GM23248 (cell line): ENCODE data around the gene YOD1. TPM values are rescaled to one million over a fixed set of nuclear protein-coding genes. Genes with fewer than 3 reads are reported as not detected.
"Not testable (repeated sequence)": the region's sequence is repeated elsewhere in the genome, so short reads cannot be mapped to it uniquely, and the experiment has no call there.

Experiments
- DNase-seq: peaks from one replicate; pipeline ENCODE4 v3.0.0-alpha.2; 2015
- H2AFZ ChIP-seq: fragments of 200-600 bp; sonication (generic); 2 replicates; pipeline ENCODE4 v1.6.1; 2016; ENCODE audit warnings: antibody characterized with exemption
- H3F3A ChIP-seq: fragments of 200-600 bp; sonication (generic); 2 replicates; pipeline ENCODE4 v1.6.1; 2016; ENCODE audit warnings: mild to moderate bottlenecking, antibody characterized with exemption, mixed run types; ENCODE audit not compliant: insufficient read depth
- H3K27ac ChIP-seq: fragments of 200-600 bp; sonication (generic); 2 replicates; pipeline ENCODE4 v1.5.1; 2016; ENCODE audit warnings: mild to moderate bottlenecking
- H3K27me3 ChIP-seq: fragments of 200-600 bp; sonication (generic); replicated peaks from 2 replicates; pipeline ENCODE4 v1.6.1; 2016; ENCODE audit warnings: mild to moderate bottlenecking; ENCODE audit not compliant: insufficient read depth
- H3K36me3 ChIP-seq: fragments of 200-600 bp; sonication (generic); 2 replicates; pipeline ENCODE4 v1.6.1; 2016; ENCODE audit warnings: low read depth, mild to moderate bottlenecking
- H3K4me1 ChIP-seq: fragments of 200-600 bp; sonication (generic); 2 replicates; pipeline ENCODE4 v1.6.1; 2016; ENCODE audit warnings: mild to moderate bottlenecking; ENCODE audit not compliant: insufficient read depth
- H3K4me2 ChIP-seq: fragments of 200-600 bp; sonication (generic); one replicate; pipeline ENCODE4 v1.6.1; 2016; ENCODE audit warnings: mild to moderate bottlenecking; ENCODE audit not compliant: unreplicated experiment
- H3K4me3 ChIP-seq: fragments of 200-600 bp; sonication (generic); 2 replicates; pipeline ENCODE4 v1.5.1; 2016; ENCODE audit warnings: mild to moderate bottlenecking
- H3K79me2 ChIP-seq: fragments of 200-600 bp; sonication (generic); 2 replicates; pipeline ENCODE4 v1.6.1; 2016; ENCODE audit warnings: mild to moderate bottlenecking; ENCODE audit not compliant: insufficient read depth
- H3K9ac ChIP-seq: fragments of 200-600 bp; sonication (generic); 2 replicates; pipeline ENCODE4 v1.6.1; 2016; ENCODE audit warnings: mild to moderate bottlenecking
- H3K9me2 ChIP-seq: fragments of 200-600 bp; sonication (generic); 2 replicates; pipeline ENCODE4 v1.6.1; 2016; ENCODE audit warnings: mixed run types, mild to moderate bottlenecking, moderate library complexity; ENCODE audit not compliant: insufficient read depth
- H3K9me3 ChIP-seq: fragments of 200-600 bp; sonication (generic); one replicate; pipeline ENCODE4 v1.6.1; 2017; ENCODE audit warnings: low read depth
- H4K20me1 ChIP-seq: fragments of 200-600 bp; sonication (generic); 2 replicates; pipeline ENCODE4 v1.6.0; 2016; ENCODE audit not compliant: insufficient read depth
- EZH2 ChIP-seq: fragments of 200-600 bp; sonication (generic); IDR thresholded peaks from 2 replicates; pipeline ENCODE4 v1.6.1; 2018; ENCODE audit warnings: antibody characterized with exemption, mild to moderate bottlenecking; ENCODE audit not compliant: insufficient read depth, poor library complexity, severe bottlenecking
- EZH2phosphoT487 ChIP-seq: fragments of 200-600 bp; sonication (generic); IDR thresholded peaks from 2 replicates; pipeline ENCODE4 v1.6.1; 2018; ENCODE audit warnings: antibody characterized with exemption, moderate library complexity, mild to moderate bottlenecking, low read depth; ENCODE audit not compliant: insufficient read depth
- WGBS, 2 experiments: methylation state at CpG; one replicate each; pipeline ENCODE4 v1.1.6; 2015 to 2017; ENCODE audit warnings: low lambda C conversion rate in 2 of 2, low coverage in 1 of 2; ENCODE audit errors: missing lambda C conversion rate in 2 of 2; 5-methylcytosine and 5-hydroxymethylcytosine counted together
- in situ Hi-C: fragments of 300-500 bp; cut with MboI; formaldehyde crosslinking; loops from 2 replicates; pipeline ENCODE4 v1.15.0; 2020
- polyA plus RNA-seq: library from polyadenylated mRNA; unstranded; fragments of >200 nt; fragmentation: Nextera tagmentation; extraction: Ambion mirVana; gene quantifications from 2 replicates; pipeline ENCODE4 v1.2.1, GENCODE V29; 2016
- total RNA-seq: library from RNA; depleted of rRNA; stranded (reverse); fragments of >200 nt; shearing (Covaris generic); gene quantifications from 2 replicates; pipeline ENCODE4 v1.2.3, GENCODE V29; 2014

YOD1 gene
- total and polyA plus RNA-seq, 2 experiments from 2014 or later, result 2.4 to 6.7 TPM

- peaks cover 28% of the 10 kb centered on the region for H3K36me3 ChIP-seq
- in situ Hi-C loops, result no loop called here
- H3K4me2 ChIP-seq, result peak overlapping the region; percentile 86
- DNase-seq, result no peak
- peak overlapping the region; percentile 93 for H3K9ac ChIP-seq
- peak overlapping the region; percentile 98 for H3K4me3 ChIP-seq
- no peaks in the 10 kb centered on the region for H3K9me2 ChIP-seq
- WGBS, 2 experiments, result 54 to 56% methylated on average over 8 of the region's 8 CpGs
- no peak for TF ChIP-seq EZH2phosphoT487
- TF ChIP-seq EZH2, result no peak
- no peaks in the 10 kb centered on the region; the same call in 1 of the 2 replicates for H4K20me1 ChIP-seq
- H2AFZ ChIP-seq, result no peak overlapping the region
- peaks cover 23% of the 10 kb centered on the region for H3F3A ChIP-seq
- H3K9me3 ChIP-seq, result no peaks in the 10 kb centered on the region
- peaks cover 62% of the 10 kb centered on the region for H3K79me2 ChIP-seq
- peak overlapping the region; percentile 94; the same call in 1 of the 2 replicates for H3K27ac ChIP-seq
- H3K4me1 ChIP-seq, result peaks cover 44% of the 10 kb centered on the region
- no peaks in the 10 kb centered on the region for H3K27me3 ChIP-seq
These were observed 1.5 kb downstream of the YOD1 start for GRCh38 chr1:207049514-207049913.

DNA sequence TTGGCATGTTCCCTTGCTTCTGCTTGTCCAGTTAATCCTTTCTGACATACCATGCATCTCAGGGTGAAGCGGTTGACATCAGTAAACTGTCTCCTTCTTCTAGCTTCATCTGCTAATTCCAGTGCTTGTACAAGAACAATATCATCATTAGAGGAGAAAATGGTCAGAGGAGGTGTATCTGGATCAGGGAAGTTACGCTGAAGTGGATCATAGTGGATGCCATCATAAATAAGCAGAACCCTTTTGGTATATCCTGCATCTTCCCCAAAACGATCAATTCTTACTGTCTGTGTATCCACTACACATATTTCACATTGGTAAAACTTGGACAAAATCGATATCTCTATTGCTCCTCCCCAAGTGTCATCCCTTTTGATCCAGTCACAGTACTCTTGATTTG lies 2.0 kb downstream of the YOD1 start:
- Histone ChIP-seq H3K27ac (no peak overlapping the region), H3K9ac (peak overlapping the region; percentile 93), H4K20me1 (no peaks in the 10 kb centered on the region; the same call in 1 of the 2 replicates), H3F3A (peaks cover 19% of the 10 kb centered on the region), H3K4me1 (peaks cover 44% of the 10 kb centered on the region), H3K27me3 (no peaks in the 10 kb centered on the region), H3K9me3 (no peaks in the 10 kb centered on the region), H3K36me3 (peaks cover 28% of the 10 kb centered on the region), H3K4me3 (peak overlapping the region; percentile 98; the same call in 1 of the 2 replicates), H3K79me2 (peaks cover 66% of the 10 kb centered on the region), H3K4me2 (peak overlapping the region; percentile 86), H3K9me2 (no peaks in the 10 kb centered on the region), H2AFZ (no peak overlapping the region)
- in situ Hi-C loops, result no loop called here
- TF ChIP-seq EZH2phosphoT487 (no peak), EZH2 (no peak)
- no peak for DNase-seq
- 81 to 88% methylated on average over 4 of the region's 4 CpGs for WGBS, 2 experiments

- no peak for DNase-seq
- H4K20me1 ChIP-seq, result no peaks in the 10 kb centered on the region; the same call in 1 of the 2 replicates
- H3K9ac ChIP-seq, result 0 out of 2 replicates have a peak overlapping the region, but pooled peaks have one; percentile 20
- H3F3A ChIP-seq, result peaks cover 22% of the 10 kb centered on the region
- no peak for TF ChIP-seq EZH2
- no peak for TF ChIP-seq EZH2phosphoT487
- 89 to 92% methylated on average over 6 of the region's 6 CpGs for WGBS, 2 experiments
- no peak overlapping the region for H2AFZ ChIP-seq
- H3K79me2 ChIP-seq, result peaks cover 66% of the 10 kb centered on the region
- H3K27me3 ChIP-seq, result no peaks in the 10 kb centered on the region
- H3K36me3 ChIP-seq, result peaks cover 28% of the 10 kb centered on the region
- no peak overlapping the region for H3K27ac ChIP-seq
- H3K4me1 ChIP-seq, result peaks cover 44% of the 10 kb centered on the region
- no peaks in the 10 kb centered on the region for H3K9me2 ChIP-seq
- H3K4me2 ChIP-seq, result no peak overlapping the region
- no peak overlapping the region for H3K4me3 ChIP-seq
- H3K9me3 ChIP-seq, result no peaks in the 10 kb centered on the region
- in situ Hi-C loops, result no loop called here
These were observed 3.0 kb downstream of the YOD1 start for GRCh38 chr1:207048041-207048440.

- Histone ChIP-seq H4K20me1 (no peaks in the 10 kb centered on the region; the same call in 1 of the 2 replicates), H3K27me3 (no peaks in the 10 kb centered on the region), H3K4me3 (no peak overlapping the region), H3K9me2 (no peaks in the 10 kb centered on the region), H3K4me1 (peaks cover 44% of the 10 kb centered on the region), H3F3A (peaks cover 21% of the 10 kb centered on the region), H3K36me3 (peaks cover 28% of the 10 kb centered on the region), H2AFZ (no peak overlapping the region), H3K4me2 (peak overlapping the region; percentile 1), H3K79me2 (peaks cover 66% of the 10 kb centered on the region), H3K9ac (peak overlapping the region; percentile 1; the same call in 1 of the 2 replicates), H3K9me3 (no peaks in the 10 kb centered on the region), H3K27ac (no peak overlapping the region)
- no peak for TF ChIP-seq EZH2
- TF ChIP-seq EZH2phosphoT487, result no peak
- DNase-seq, result no peak
- 100% methylated on average over 1 of the region's 1 CpG for WGBS, 2 experiments
- in situ Hi-C loops, result no loop called here
These were observed 3.5 kb downstream of the YOD1 start for GRCh38 chr1:207047505-207047904.

GRCh38 chr1:207045453-207045852 lies 5.6 kb downstream of the YOD1 start:
- H3K36me3 ChIP-seq, result peaks cover 28% of the 10 kb centered on the region
- TF ChIP-seq EZH2 (no peak), EZH2phosphoT487 (no peak)
- no peaks in the 10 kb centered on the region for H3K9me3 ChIP-seq
- peak overlapping the region; percentile 27 for H3K4me2 ChIP-seq
- H3K4me1 ChIP-seq, result peaks cover 37% of the 10 kb centered on the region
- H4K20me1 ChIP-seq, result no peaks in the 10 kb centered on the region; the same call in 1 of the 2 replicates
- no peak overlapping the region for H3K4me3 ChIP-seq
- 59 to 72% methylated on average over 2 of the region's 2 CpGs for WGBS, 2 experiments
- H3K79me2 ChIP-seq, result peaks cover 64% of the 10 kb centered on the region
- DNase-seq, result peak; percentile 15
- H2AFZ ChIP-seq, result no peak overlapping the region
- H3K27me3 ChIP-seq, result no peaks in the 10 kb centered on the region
- H3F3A ChIP-seq, result peaks cover 12% of the 10 kb centered on the region
- H3K9ac ChIP-seq, result no peak overlapping the region
- in situ Hi-C loops, result no loop called here
- no peak overlapping the region for H3K27ac ChIP-seq
- no peaks in the 10 kb centered on the region for H3K9me2 ChIP-seq

DNA sequence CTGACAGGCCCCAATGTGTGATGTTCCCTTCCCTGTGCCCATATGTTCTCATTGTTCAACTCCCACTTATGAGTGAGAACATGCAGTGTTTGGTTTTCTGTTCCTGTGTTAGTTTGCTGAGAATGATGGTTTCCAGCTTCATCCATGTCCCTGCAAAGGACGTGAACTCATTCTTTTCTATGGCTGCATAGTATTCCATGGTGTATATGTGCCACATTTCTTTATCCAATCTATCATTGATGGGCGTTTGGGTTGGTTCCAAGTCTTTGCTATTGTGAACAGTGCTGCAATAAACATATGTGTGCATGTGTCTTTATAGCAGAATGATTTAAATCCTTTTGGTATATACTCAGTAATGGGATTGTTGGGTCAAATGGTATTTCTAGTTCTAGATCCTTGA lies 9.6 kb downstream of the YOD1 start:
- H2AFZ ChIP-seq, H3K9ac ChIP-seq, H3K36me3 ChIP-seq, H3K4me3 ChIP-seq, DNase-seq, H3K9me2 ChIP-seq, H3K4me2 ChIP-seq, H3K9me3 ChIP-seq, in situ Hi-C loops, H4K20me1 ChIP-seq, H3K27me3 ChIP-seq, H3K27ac ChIP-seq: not testable (repeated sequence)
- H3K4me1 ChIP-seq, result peaks cover 25% of the 10 kb centered on the region
- WGBS, 2 experiments, result 86 to 100% methylated on average over 2 of the region's 2 CpGs
- peaks cover 24% of the 10 kb centered on the region for H3F3A ChIP-seq
- H3K79me2 ChIP-seq, result peaks cover 23% of the 10 kb centered on the region
